Naive thymus-derived CD4-positive, alpha-beta T cell (primary cell): Measurements from ENCODE around the gene PNPLA2. TPM values are rescaled to one million over a fixed set of nuclear protein-coding genes. Genes with fewer than 3 reads are reported as not detected.

Experiments used
- ATAC-seq: fragments of 150-1000 bp; cut with Tn5 transposase; 2 replicates; pipeline ENCODE4 v1.10.0; 2021; ENCODE audit warnings: mild to moderate bottlenecking, moderate library complexity
- CTCF ChIA-PET: fragments of 350-600 bp; sonication (Branson Sonifier 250); formaldehyde crosslinking; loops from one replicate; lab custom pipeline; 2021; ENCODE audit warnings: antibody characterized with exemption; lab: Charles Lee
- POLR2A ChIA-PET: fragments of 350-600 bp; sonication (Branson Sonifier 250); formaldehyde crosslinking; loops from one replicate; lab custom pipeline; 2021; ENCODE audit warnings: antibody characterized with exemption, inconsistent platforms; lab: Charles Lee
- DNase-seq, 9 donors: peaks; one replicate each; pipeline versions ENCODE4 v3.0.0 to v3.0.0-alpha.2; 2020 to 2022; ENCODE audit warnings: mixed read lengths in 1 of 9
- H3K27ac ChIP-seq: one replicate; pipeline ENCODE4 v1.7.0; 2013; ENCODE audit warnings: mild to moderate bottlenecking, low read depth, low read length, moderate library complexity
- H3K27me3 ChIP-seq, 2 donors: one replicate each; pipeline ENCODE4 v1.7.0; 2013; ENCODE audit warnings: low read length in 2 of 2, mild to moderate bottlenecking in 2 of 2, moderate library complexity in 2 of 2; ENCODE audit not compliant: control insufficient read depth in 2 of 2, insufficient read depth in 2 of 2
- H3K36me3 ChIP-seq, 3 experiments: 1 replicate in 2 of 3; 2 replicates in 1 of 3; pipeline ENCODE4 v1.7.0; 2013; ENCODE audit warnings: low read length in 3 of 3, mild to moderate bottlenecking in 3 of 3, moderate library complexity in 1 of 3; ENCODE audit not compliant: insufficient read depth in 3 of 3, control insufficient read depth in 2 of 3
- H3K4me1 ChIP-seq, 2 donors: one replicate each; pipeline ENCODE4 v1.7.0; 2013; ENCODE audit warnings: low read length in 2 of 2, mild to moderate bottlenecking in 2 of 2, moderate library complexity in 1 of 2; ENCODE audit not compliant: control insufficient read depth in 2 of 2, insufficient read depth in 2 of 2
- H3K4me3 ChIP-seq: 2 replicates; pipeline ENCODE4 v1.7.0; 2013; ENCODE audit warnings: mild to moderate bottlenecking, low read length
- H3K9me3 ChIP-seq, 3 experiments: 1 replicate in 2 of 3; 2 replicates in 1 of 3; pipeline ENCODE4 v1.7.0; 2013; ENCODE audit warnings: low read length in 3 of 3; ENCODE audit not compliant: control insufficient read depth in 2 of 3
- H3K27ac Mint-ChIP-seq, 9 donors: one replicate each; pipeline ENCODE4 v1.8.0; 2020 to 2022; ENCODE audit warnings: mixed read lengths in 9 of 9, mild to moderate bottlenecking in 8 of 9, moderate library complexity in 5 of 9, inconsistent platforms in 2 of 9
- H3K27me3 Mint-ChIP-seq, 5 donors: one replicate each; pipeline ENCODE4 v1.8.0; 2021 to 2022; ENCODE audit warnings: mixed read lengths in 5 of 5, mild to moderate bottlenecking in 1 of 5
- H3K36me3 Mint-ChIP-seq, 5 donors: one replicate each; pipeline ENCODE4 v1.8.0; 2020 to 2022; ENCODE audit warnings: mixed read lengths in 5 of 5, mild to moderate bottlenecking in 3 of 5, inconsistent platforms in 1 of 5
- H3K4me1 Mint-ChIP-seq, 7 donors: one replicate each; pipeline ENCODE4 v1.8.0; 2020 to 2022; ENCODE audit warnings: mixed read lengths in 7 of 7, mild to moderate bottlenecking in 3 of 7, inconsistent platforms in 1 of 7
- H3K4me3 Mint-ChIP-seq, 10 donors: one replicate each; pipeline ENCODE4 v1.8.0; 2020 to 2022; ENCODE audit warnings: mild to moderate bottlenecking in 10 of 10, mixed read lengths in 10 of 10, moderate library complexity in 6 of 10, inconsistent platforms in 2 of 10
- H3K9me3 Mint-ChIP-seq, 11 donors: one replicate each; pipeline ENCODE4 v1.8.0; 2020 to 2022; ENCODE audit warnings: mixed read lengths in 11 of 11, mild to moderate bottlenecking in 4 of 11, inconsistent platforms in 1 of 11, moderate library complexity in 1 of 11
- intact Hi-C, 2 donors: fragments of 100-400 bp; cut with micrococcal nuclease; formaldehyde crosslinking; loops; one replicate each; pipeline ENCODE4 v1.15.1; 2023
- polyA plus RNA-seq, 2 donors: library from polyadenylated mRNA; unstranded; fragments of 300-500 nt; fragmentation: Illumina TruSeq; gene quantifications; one replicate each; pipeline ENCODE4 v1.2.3, GENCODE V29; 2021
- total RNA-seq, 6 experiments: library from RNA in 5 of 6; stranded (reverse) in 5 of 6; gene quantifications; 1 replicate in 5 of 6; 2 replicates in 1 of 6; pipeline ENCODE4 v1.2.3 and lab custom pipeline; 2021 to 2026

PNPLA2 gene
- total and polyA plus RNA-seq, 7 experiments from 2014 or later, result 26.0 to 237 (median 203) TPM

- Histone ChIP-seq H3K4me1 (peaks cover 23 to 26% of the 10 kb centered on the region in 2 donors), H3K36me3 (peaks cover 0 to 8% (median 0%) of the 10 kb centered on the region in 3 experiments), H3K27me3 (peaks cover 0 to 6% of the 10 kb centered on the region in 2 donors), H3K27ac (no peak overlapping the region), H3K4me3 (no peak overlapping the region), H3K9me3 (no peaks in the 10 kb centered on the region)
- no peaks in the 10 kb centered on the region for H3K9me3 Mint-ChIP-seq
- ChIA-PET CTCF (interaction anchor here (1.2 kb wide), 1 partner anchor 124 kb away, joined by 3 read pairs; no protein-coding TSS in a partner anchor), POLR2A (interaction anchor here (1.0 to 4.8 kb wide), 2 partner anchors 17 to 206 kb away, joined by 3 to 32 read pairs; partner anchors contain the start of gene CRACR2B)
- H3K4me1 Mint-ChIP-seq, result peaks cover 5 to 32% (median 22%) of the 10 kb centered on the region in 7 donors
- no peak for DNase-seq
- ATAC-seq, result peak; percentile 8
- H3K4me3 Mint-ChIP-seq, result peak overlapping the region in 3 of 10 donors; percentile 14 to 83 (median 56)
- intact Hi-C loops, result loop anchor here (5.0 to 10.0 kb wide), 3 partner anchors 67 to 540 kb away; partner anchors contain the start of genes BRSK2 (in 1 of the 2) and CHID1 (in 1 of the 2)
- H3K36me3 Mint-ChIP-seq, result no peaks in the 10 kb centered on the region
- peaks cover 0 to 11% (median 0%) of the 10 kb centered on the region in 5 donors for H3K27me3 Mint-ChIP-seq
- H3K27ac Mint-ChIP-seq, result no peak overlapping the region
Measured at GRCh38 chr11:844693-845644, 26.3 kb downstream of the PNPLA2 start.

- CTCF ChIA-PET, result interaction anchor here (0.6 to 0.7 kb wide), 2 partner anchors 108 to 209 kb away, joined by 3 read pairs; no protein-coding TSS in a partner anchor
- DNase-seq, result no peak
- Histone ChIP-seq H3K9me3 (no peaks in the 10 kb centered on the region), H3K4me1 (peaks cover 13 to 23% of the 10 kb centered on the region in 2 donors), H3K27ac (no peak overlapping the region), H3K36me3 (peaks cover 0 to 4% (median 0%) of the 10 kb centered on the region in 3 experiments), H3K27me3 (peaks cover 0 to 6% of the 10 kb centered on the region in 2 donors), H3K4me3 (no peak overlapping the region)
- Mint-ChIP-seq H3K9me3 (no peaks in the 10 kb centered on the region), H3K27me3 (peaks cover 0 to 12% (median 0%) of the 10 kb centered on the region in 5 donors), H3K27ac (peak overlapping the region in 1 of 9 donors; percentile 8), H3K4me1 (peaks cover 5 to 22% (median 16%) of the 10 kb centered on the region in 7 donors), H3K4me3 (peak overlapping the region in 1 of 10 donors; percentile 13), H3K36me3 (no peaks in the 10 kb centered on the region)
- ATAC-seq, result no peak
- POLR2A ChIA-PET, result interaction anchor here (1.0 kb wide), 1 partner anchor 205 kb away, joined by 3 read pairs; no protein-coding TSS in a partner anchor
- intact Hi-C loops, result loop anchor here (5.0 to 10.0 kb wide), 3 partner anchors 66 to 539 kb away; partner anchors contain the start of genes BRSK2 (in 1 of the 2) and CHID1 (in 1 of the 2)
Measured at GRCh38 chr11:845872-846495, 27.3 kb downstream of the PNPLA2 start.

- no peak overlapping the region for H3K4me3 ChIP-seq
- peaks cover 7 to 18% of the 10 kb centered on the region in 2 donors for H3K4me1 ChIP-seq
- H3K27ac ChIP-seq, result no peak overlapping the region
- peaks cover 0 to 6% of the 10 kb centered on the region in 2 donors for H3K27me3 ChIP-seq
- Mint-ChIP-seq H3K4me3 (peak overlapping the region in 3 of 10 donors; percentile 10 to 13 (median 12)), H3K27me3 (peaks cover 0 to 12% (median 0%) of the 10 kb centered on the region in 5 donors), H3K36me3 (no peaks in the 10 kb centered on the region), H3K4me1 (peaks cover 5 to 17% (median 11%) of the 10 kb centered on the region in 7 donors), H3K27ac (no peak overlapping the region), H3K9me3 (no peaks in the 10 kb centered on the region)
- CTCF ChIA-PET, result interaction anchor here (0.7 kb wide), 1 partner anchor 107 kb away, joined by 3 read pairs; no protein-coding TSS in a partner anchor
- no peaks in the 10 kb centered on the region for H3K9me3 ChIP-seq
- POLR2A ChIA-PET, result interaction anchor here (2.2 kb wide), 1 partner anchor 27 kb away, joined by 6 read pairs; no protein-coding TSS in a partner anchor
- DNase-seq (no peak), ATAC-seq (no peak)
- H3K36me3 ChIP-seq, result peaks cover 0 to 4% (median 0%) of the 10 kb centered on the region in 3 experiments
- intact Hi-C loops, result loop anchor here (5.0 to 10.0 kb wide), 3 partner anchors 66 to 538 kb away; partner anchors contain the start of genes BRSK2 (in 1 of the 2) and CHID1 (in 1 of the 2)
Measured at GRCh38 chr11:846496-847098, 27.9 kb downstream of the PNPLA2 start.

GRCh38 chr11:847876-848275 lies 29.2 kb downstream of the PNPLA2 start:
- Mint-ChIP-seq H3K4me3 (peak overlapping the region in 1 of 10 donors; percentile 83), H3K36me3 (no peaks in the 10 kb centered on the region), H3K9me3 (no peaks in the 10 kb centered on the region), H3K4me1 (peaks cover 5 to 17% (median 11%) of the 10 kb centered on the region in 7 donors), H3K27me3 (peaks cover 0 to 12% (median 0%) of the 10 kb centered on the region in 5 donors), H3K27ac (no peak overlapping the region)
- Histone ChIP-seq H3K4me3 (no peak overlapping the region), H3K27ac (no peak overlapping the region), H3K27me3 (peaks cover 0 to 6% of the 10 kb centered on the region in 2 donors), H3K9me3 (no peaks in the 10 kb centered on the region), H3K4me1 (peaks cover 7 to 18% of the 10 kb centered on the region in 2 donors), H3K36me3 (no peaks in the 10 kb centered on the region)
- POLR2A ChIA-PET, result interaction anchor here (0.5 to 2.2 kb wide), 2 partner anchors 28 to 209 kb away, joined by 3 to 6 read pairs; no protein-coding TSS in a partner anchor
- no peak for DNase-seq
- CTCF ChIA-PET, result interaction anchor here (1.0 to 2.9 kb wide), 3 partner anchors 10 to 203 kb away, joined by 3 to 19 read pairs (median 3); partner anchors contain the start of gene CHID1
- ATAC-seq, result no peak
- intact Hi-C loops, result loop anchor here (1.0 to 10.0 kb wide), 5 partner anchors 63 to 537 kb away; partner anchors contain the start of genes CHID1 (in 2 of the 2) and BRSK2 (in 1 of the 2)

DNA sequence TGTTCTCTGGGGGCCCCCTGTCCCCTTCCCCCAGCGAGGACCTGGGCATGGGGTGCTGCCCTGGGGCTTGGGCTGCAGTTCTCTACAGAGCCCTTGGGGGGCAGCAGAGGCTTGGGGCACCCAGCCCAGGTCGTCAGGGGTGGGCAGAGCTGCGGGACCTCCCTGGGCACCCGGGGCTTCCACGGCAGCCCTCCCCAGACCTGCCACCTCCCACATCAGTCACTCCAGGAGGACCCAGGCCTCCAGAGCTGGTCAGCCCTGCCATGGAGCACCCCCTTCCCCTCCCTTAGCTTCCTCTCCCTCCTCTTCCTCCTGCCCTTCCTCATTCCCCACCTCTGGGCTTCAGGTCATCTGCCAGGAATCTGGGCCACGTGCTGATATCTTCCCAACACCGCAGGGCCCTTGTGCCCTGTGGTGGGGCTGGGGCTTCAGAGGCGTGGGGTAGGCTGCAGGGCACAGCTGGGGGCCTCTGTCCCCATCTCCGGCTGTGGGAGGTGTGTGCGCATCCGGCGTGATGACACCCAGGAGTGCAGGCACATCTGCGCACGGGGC lies 29.7 kb downstream of the PNPLA2 start:
- DNase-seq (peak; percentile 32 to 77 (median 62)), ATAC-seq (peak; percentile 75)
- CTCF ChIA-PET, result interaction anchor here (0.7 to 2.9 kb wide), 6 partner anchors 10 to 202 kb away, joined by 3 to 19 read pairs (median 3); partner anchors contain the start of gene CHID1
- Mint-ChIP-seq H3K4me3 (peak overlapping the region; percentile 14 to 83 (median 54)), H3K9me3 (no peaks in the 10 kb centered on the region), H3K4me1 (peaks cover 4 to 15% (median 10%) of the 10 kb centered on the region in 7 donors), H3K27me3 (peaks cover 0 to 12% (median 0%) of the 10 kb centered on the region in 5 donors), H3K27ac (peak overlapping the region in 2 of 9 donors; percentile 25 to 62), H3K36me3 (no peaks in the 10 kb centered on the region)
- Histone ChIP-seq H3K9me3 (no peaks in the 10 kb centered on the region), H3K4me3 (no peak overlapping the region), H3K4me1 (peaks cover 7 to 15% of the 10 kb centered on the region in 2 donors), H3K27ac (no peak overlapping the region), H3K36me3 (no peaks in the 10 kb centered on the region), H3K27me3 (peaks cover 0 to 6% of the 10 kb centered on the region in 2 donors)
- intact Hi-C loops, result loop anchor here (1.0 to 10.0 kb wide), 5 partner anchors 62 to 536 kb away; partner anchors contain the start of genes CHID1 (in 2 of the 2) and BRSK2 (in 1 of the 2)
- POLR2A ChIA-PET, result interaction anchor here (2.2 kb wide), 1 partner anchor 29 kb away, joined by 6 read pairs; no protein-coding TSS in a partner anchor
